ENCODE results near the gene UPF3B.
A peak's percentile ranks its signal among the peaks of the same experiment; 100 is the strongest.
"Not testable (repeated sequence)": the region's sequence is repeated elsewhere in the genome, so short reads cannot be mapped to it uniquely, and the experiment has no call there.

The UPF3B gene, protein sequence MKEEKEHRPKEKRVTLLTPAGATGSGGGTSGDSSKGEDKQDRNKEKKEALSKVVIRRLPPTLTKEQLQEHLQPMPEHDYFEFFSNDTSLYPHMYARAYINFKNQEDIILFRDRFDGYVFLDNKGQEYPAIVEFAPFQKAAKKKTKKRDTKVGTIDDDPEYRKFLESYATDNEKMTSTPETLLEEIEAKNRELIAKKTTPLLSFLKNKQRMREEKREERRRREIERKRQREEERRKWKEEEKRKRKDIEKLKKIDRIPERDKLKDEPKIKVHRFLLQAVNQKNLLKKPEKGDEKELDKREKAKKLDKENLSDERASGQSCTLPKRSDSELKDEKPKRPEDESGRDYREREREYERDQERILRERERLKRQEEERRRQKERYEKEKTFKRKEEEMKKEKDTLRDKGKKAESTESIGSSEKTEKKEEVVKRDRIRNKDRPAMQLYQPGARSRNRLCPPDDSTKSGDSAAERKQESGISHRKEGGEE

DNA sequence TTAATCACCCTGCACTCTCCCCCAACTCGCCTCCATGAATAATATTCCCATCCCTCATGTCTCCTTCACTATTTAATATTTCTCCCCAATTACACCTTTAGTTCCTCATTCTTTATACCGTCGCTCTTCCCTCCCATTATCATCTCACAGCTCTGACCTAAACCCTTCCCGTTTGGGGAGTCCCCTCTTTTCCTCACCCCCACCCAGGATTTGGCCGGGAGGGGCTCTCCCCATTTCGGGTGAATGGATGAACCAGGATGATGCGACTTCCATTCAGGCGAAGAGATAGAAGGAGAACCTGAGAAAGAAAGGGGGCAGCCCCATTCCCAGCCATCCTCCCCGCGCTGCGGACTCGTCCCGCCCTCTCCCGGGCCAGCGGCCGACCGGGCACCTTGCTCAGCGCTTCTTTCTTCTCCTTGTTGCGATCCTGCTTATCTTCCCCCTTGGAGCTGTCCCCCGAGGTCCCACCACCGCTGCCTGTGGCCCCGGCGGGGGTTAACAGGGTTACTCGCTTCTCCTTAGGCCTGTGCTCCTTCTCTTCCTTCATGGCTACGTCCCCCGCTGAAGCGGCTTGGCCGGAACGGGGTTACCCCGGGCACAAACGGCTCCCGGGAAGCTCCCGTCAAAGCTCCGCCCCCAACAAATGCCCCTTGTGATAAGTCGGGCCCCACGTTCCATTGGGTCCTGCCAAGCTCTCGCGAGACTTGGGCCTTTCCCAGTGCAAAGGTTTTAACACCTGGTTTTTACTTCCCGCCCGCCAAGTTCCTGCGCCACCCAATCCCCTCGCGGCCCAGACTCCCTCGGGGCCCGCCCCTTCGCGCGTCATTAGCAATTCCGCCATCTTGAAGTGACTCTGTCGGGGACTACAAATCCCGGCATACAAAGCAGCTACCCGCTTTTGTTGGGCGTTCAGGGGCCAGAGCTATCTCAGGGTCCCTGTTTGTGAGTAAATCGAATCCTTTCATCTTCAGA lies at the start of gene UPF3B:
Gene UPF3B (minus strand): TSS at position 582 of the 972 bp plus-strand sequence. CDS start 35 bp downstream, at position 547.
- DNase-seq = peak; percentile 92 to 97

DNA sequence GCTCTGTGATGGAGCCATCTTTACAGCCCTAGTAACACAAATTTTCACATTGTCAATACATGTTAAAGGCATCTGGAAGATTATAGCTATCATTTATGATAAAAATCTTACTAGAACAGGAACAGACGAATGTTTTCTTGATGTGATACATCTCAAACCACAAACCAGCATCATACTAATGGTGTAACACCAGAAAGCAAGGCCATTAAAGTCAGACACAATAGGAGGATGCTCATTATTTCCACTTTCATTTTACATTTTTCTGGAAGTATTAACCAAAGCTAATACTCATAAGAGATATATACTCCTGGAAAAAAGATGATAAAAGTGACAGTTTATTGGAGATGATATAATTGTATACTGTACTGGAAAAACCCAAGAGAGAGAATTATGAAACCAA lies 48.2 kb upstream of the UPF3B start:
- DNase-seq = no peak

DNA sequence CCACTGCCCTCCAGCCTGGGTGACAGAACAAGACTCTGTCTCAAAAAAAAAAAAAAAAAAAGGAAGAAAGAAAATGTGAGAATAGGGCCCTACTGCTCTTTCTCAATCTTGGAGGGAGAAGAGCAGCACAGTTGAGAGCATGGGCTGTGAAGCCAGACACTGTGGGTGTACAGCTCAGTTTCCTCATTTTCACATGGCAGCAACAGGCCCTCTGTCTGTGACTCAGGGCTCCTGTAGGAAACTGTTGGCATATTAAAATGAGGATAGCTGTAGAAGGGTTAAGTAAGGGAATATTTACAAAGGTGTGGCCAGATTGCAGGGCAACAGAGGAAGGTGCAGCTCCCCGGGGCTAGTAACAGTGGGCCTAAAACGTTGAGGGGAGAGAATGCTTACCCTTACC lies 46.4 kb upstream of the UPF3B start:
- DNase-seq = no peak

DNA sequence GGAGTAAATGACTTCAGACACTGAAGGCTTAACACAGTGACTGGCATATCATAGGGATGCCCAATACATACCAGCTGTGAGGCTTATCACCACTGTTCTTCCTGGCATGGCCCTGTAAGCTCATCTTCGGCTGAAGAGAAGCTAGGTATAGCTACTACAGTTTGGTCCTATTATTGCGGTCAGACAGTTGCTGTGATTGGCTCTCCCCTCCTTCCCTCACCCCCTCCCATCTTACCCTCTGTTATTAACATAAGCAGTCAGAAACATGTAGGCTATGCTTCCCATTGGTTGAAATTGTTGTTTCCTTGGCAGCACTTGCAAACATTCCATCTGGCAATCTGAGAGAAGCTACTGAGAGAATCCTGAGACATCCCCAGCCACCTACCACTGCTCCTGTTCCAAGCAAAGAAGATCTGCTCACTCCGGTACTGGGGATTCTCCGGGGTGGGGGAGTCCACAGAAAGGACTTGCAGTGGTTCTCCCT lies 43.1 kb upstream of the UPF3B start, which contains the start of gene AKAP14:
Gene AKAP14 (plus strand): TSS at position 51 of the 484 bp plus-strand sequence. CDS start 7,331 bp downstream, outside the sequence.
- no peak for DNase-seq

- DNase-seq = not testable (repeated sequence)
These were observed 39.4 kb upstream of the UPF3B start for GRCh38 chrX:119891961-119892692.

DNA sequence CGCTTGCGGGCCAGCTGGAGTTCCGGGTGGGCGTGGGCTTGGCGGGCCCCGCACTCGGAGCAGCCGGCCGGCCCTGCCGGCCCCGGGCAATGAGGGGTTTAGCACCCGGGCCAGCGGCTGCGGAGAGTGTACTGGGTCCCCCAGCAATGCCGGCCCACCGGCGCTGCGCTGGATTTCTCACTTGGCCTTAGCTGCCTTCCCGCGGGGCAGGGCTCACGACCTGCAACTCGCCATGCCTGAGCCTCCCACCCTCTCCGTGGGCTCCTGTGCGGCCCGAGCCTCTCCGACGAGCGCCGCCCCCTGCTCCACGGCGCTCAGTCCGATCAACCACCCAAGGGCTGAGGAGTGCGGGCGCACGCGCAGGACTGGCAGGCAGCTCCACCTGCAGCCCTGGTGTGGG lies 37.9 kb upstream of the UPF3B start:
- DNase-seq = not testable (repeated sequence)

GRCh38 chrX:119887721-119888425 lies 35.1 kb upstream of the UPF3B start:
- DNase-seq = no peak

GRCh38 chrX:119885554-119886428 lies 33.0 kb upstream of the UPF3B start:
- peak; percentile 77 to 82 for DNase-seq

GRCh38 chrX:119880552-119881437 lies 28.0 kb upstream of the UPF3B start:
- peak; percentile 16 to 43 for DNase-seq

DNA sequence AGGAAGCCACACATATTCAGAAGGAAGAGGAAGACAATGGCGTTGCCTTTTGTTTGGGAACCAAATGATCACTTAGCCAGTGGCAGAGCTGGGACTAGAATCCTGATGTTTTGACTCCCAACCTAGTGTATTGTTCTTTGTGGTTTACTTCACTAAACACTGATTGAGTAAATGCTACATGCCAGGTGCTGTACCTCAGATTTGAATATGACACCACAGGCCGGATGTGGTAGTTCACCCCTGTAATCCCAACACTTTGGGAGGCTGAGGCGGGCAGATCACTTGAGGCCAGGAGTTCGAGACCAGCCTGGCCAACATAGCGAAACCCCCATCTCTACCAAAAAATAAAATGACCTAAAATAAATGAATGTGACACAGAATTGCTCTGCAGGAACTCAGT lies 27.3 kb upstream of the UPF3B start:
- no peak for DNase-seq

DNA sequence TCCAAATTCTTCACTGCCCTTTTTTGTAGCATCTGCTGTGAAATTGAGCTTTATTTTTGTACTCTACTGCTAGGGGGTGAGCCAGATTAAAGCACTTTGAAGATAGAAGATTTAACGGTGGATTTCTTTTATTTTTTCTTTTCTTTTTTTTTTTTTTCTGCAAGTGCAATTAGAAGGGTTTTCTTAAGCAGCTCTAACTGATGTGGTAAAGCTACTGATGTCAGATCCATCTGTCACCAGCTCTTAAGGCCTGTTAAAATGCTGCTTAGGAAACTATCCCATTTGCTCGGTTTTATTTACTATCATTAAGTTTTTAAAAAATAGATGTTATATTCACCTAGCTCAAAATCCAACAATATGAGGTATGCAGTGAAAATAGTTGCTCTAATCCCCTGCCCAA lies 26.0 kb upstream of the UPF3B start:
- no peak for DNase-seq

GRCh38 chrX:119871599-119872395 lies 19.0 kb upstream of the UPF3B start, which contains the start of the genes NDUFA1 and RNF113A:
Gene NDUFA1, plus strand, starts transcription at chrX:119871832. Its CDS starts 80 bp downstream, at chrX:119871912.
Gene RNF113A, minus strand, starts transcription at chrX:119871733. Its CDS starts 120 bp downstream, at chrX:119871613.
- peak; percentile 75 to 76 for DNase-seq

DNA sequence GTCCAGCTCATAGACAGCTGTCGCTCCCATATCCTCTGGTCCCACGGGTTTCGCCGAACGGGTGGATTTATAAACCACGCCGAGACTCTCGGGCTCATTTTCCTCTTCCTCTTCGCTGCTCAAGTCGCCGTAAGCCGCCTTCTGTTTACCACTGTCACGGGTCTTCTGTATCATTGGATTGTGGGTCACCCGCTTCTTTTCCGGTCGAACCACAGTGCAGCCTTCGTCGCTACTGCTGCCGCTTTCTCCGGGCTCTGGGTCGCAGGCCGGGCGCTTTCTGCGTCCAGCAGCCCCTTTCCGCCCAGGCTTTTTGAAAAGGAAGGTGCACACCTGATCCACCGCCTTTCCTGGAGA lies 18.5 kb upstream of the UPF3B start:
- DNase-seq = no peak

DNA sequence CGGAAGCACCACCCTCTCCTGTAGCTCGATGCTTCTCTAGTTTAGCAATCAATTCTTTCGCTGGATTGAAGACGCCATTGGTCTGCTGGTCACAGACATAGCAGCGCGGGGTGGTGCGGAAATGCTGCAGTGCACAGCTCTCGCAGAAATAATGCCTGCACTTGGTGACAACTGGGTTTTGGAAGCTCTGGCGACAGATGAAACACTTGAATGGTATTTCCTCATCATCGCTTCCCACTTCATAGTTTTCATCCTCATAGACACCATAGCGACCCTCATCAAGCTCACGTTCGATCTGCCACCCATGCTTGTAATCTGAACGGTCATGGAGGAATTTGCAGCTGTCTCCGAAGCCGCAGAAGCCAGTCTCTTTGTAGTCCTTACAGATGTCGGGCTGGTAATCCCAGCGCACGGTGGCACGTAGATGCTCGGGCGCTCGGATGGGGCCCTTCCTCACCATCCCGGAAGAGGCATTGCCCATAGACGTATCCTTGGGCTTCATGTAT lies 17.9 kb upstream of the UPF3B start:
- peak in 1 of 2 experiments; percentile 20 for DNase-seq

GRCh38 chrX:119853444-119853843 lies 681 bp upstream of the UPF3B start:
- no peak for DNase-seq

GRCh38 chrX:119833905-119834304 lies 18.9 kb downstream of the UPF3B start:
- no peak for DNase-seq

- DNase-seq = no peak
These were observed 24.3 kb downstream of the UPF3B start for GRCh38 chrX:119828446-119828845.

- DNase-seq = no peak
These were observed 26.3 kb downstream of the UPF3B start for GRCh38 chrX:119826399-119826959.
